ENCODE data around the gene RNF208. TPM values are rescaled to one million over a fixed set of nuclear protein-coding genes. Genes with fewer than 3 reads are reported as not detected.

Gene RNF208
- total RNA-seq = 0.16 and 0.85 TPM in 2 replicates

GRCh38 chr9:137222190-137223077 lies at the start of gene RNF208:
Gene RNF208, minus strand, starts transcription at chr9:137222240. Its CDS starts 1,028 bp downstream, at chr9:137221212.

GRCh38 chr9:137254624-137255447 lies 32.8 kb upstream of the RNF208 start, which contains the start of gene NELFB:
Gene NELFB, plus strand, starts transcription at chr9:137255327.

GRCh38 chr9:137251194-137251461 lies 29.1 kb upstream of the RNF208 start, which contains the start of gene STPG3:
Gene STPG3, plus strand, starts transcription at chr9:137251286. Its CDS starts 1 bp downstream, at chr9:137251287.

GRCh38 chr9:137240841-137241489 lies 18.9 kb upstream of the RNF208 start, which contains the start of gene TUBB4B:
Gene TUBB4B, plus strand, starts transcription at chr9:137241287. Its CDS starts 74 bp downstream, at chr9:137241361.

GRCh38 chr9:137230705-137231371 lies 8.8 kb upstream of the RNF208 start, which contains the start of gene SLC34A3:
Gene SLC34A3, plus strand, starts transcription at chr9:137230901. Its CDS starts 802 bp downstream, at chr9:137231703.

GRCh38 chr9:137227054-137227852 lies 5.2 kb upstream of the RNF208 start, which contains the start of gene RNF224:
Gene RNF224, plus strand, starts transcription at chr9:137227502. Its CDS starts 834 bp downstream, at chr9:137228336.

GRCh38 chr9:137224830-137225694 lies 3.0 kb upstream of the RNF208 start, which contains the start of gene CYSRT1:
Gene CYSRT1, plus strand, starts transcription at chr9:137225174. Its CDS starts 448 bp downstream, at chr9:137225622.

GRCh38 chr9:137205126-137206069 lies 16.6 kb downstream of the RNF208 start, which contains the start of the genes NDOR1 and TMEM203:
Gene NDOR1, plus strand, starts transcription at chr9:137205700. Its CDS starts 78 bp downstream, at chr9:137205778.
Gene TMEM203, minus strand, starts transcription at chr9:137205648. Its CDS starts 234 bp downstream, at chr9:137205414.

GRCh38 chr9:137200311-137201204 lies 21.5 kb downstream of the RNF208 start, which contains the start of gene TPRN:
Gene TPRN, minus strand, starts transcription at chr9:137200741. Its CDS starts 30 bp downstream, at chr9:137200711.

GRCh38 chr9:137188490-137189296 lies 33.3 kb downstream of the RNF208 start, which contains the start of the genes ANAPC2 and SSNA1:
Gene ANAPC2, minus strand, starts transcription at chr9:137188560. Its CDS starts 28 bp downstream, at chr9:137188532.
Gene SSNA1, plus strand, starts transcription at chr9:137188676. Its CDS starts 51 bp downstream, at chr9:137188727.

Other genes with a start within 250 kb of the RNF208 start
- gene PTGDS, start 244.7 kb downstream of the RNF208 start, total RNA-seq = 16.9 and 20.2 TPM in 2 replicates
- gene LCNL1, start 239.2 kb downstream of the RNF208 start, total RNA-seq = 2.4 and 3.5 TPM in 2 replicates
- 7.3 and 8.5 TPM in 2 replicates for gene PAXX, start 229.8 kb downstream of the RNF208 start, total RNA-seq
- gene CLIC3, start 225.7 kb downstream of the RNF208 start, total RNA-seq = 0.32 and 2.4 TPM in 2 replicates
- gene ABCA2, start 194.0 kb downstream of the RNF208 start, total RNA-seq = 11.9 and 15.1 TPM in 2 replicates
- gene FUT7, start 190.2 kb downstream of the RNF208 start, total RNA-seq = not detected in 2 replicates
- gene NPDC1, start 176.1 kb downstream of the RNF208 start, total RNA-seq = 4.7 and 6.9 TPM in 2 replicates
- not detected in 2 replicates for gene ENTPD2, start 168.2 kb downstream of the RNF208 start, total RNA-seq
- 1.6 and 1.8 TPM in 2 replicates for gene SAPCD2, start 151.7 kb downstream of the RNF208 start, total RNA-seq
- 32.5 and 40.4 TPM in 2 replicates for gene UAP1L1, start 144.7 kb downstream of the RNF208 start, total RNA-seq
- gene MAN1B1, start 135.3 kb downstream of the RNF208 start, total RNA-seq = 81.1 and 82.9 TPM in 2 replicates
- 68.4 and 81.5 TPM in 2 replicates for gene DPP7, start 107.5 kb downstream of the RNF208 start, total RNA-seq
- gene GRIN1, start 83.1 kb downstream of the RNF208 start, total RNA-seq = 0.12 TPM in 1 of 2 replicates, not detected in the other
- gene LRRC26, start 52.2 kb downstream of the RNF208 start, total RNA-seq = not detected in 2 replicates
- gene TMEM210, start 50.2 kb downstream of the RNF208 start, total RNA-seq = not detected in 2 replicates
- gene ANAPC2, start 33.7 kb downstream of the RNF208 start, total RNA-seq = 23.5 and 23.8 TPM in 2 replicates
- gene SSNA1, start 33.6 kb downstream of the RNF208 start, total RNA-seq = 46.1 and 55.9 TPM in 2 replicates
- 8.9 and 9.4 TPM in 2 replicates for gene TPRN, start 21.5 kb downstream of the RNF208 start, total RNA-seq
- gene TMEM203, start 16.6 kb downstream of the RNF208 start, total RNA-seq = 32.1 and 32.4 TPM in 2 replicates
- gene NDOR1, start 16.5 kb downstream of the RNF208 start, total RNA-seq = 5.1 and 6.8 TPM in 2 replicates
- 0.32 and 0.73 TPM in 2 replicates for gene CYSRT1, start 2.9 kb upstream of the RNF208 start, total RNA-seq
- 0.16 TPM in 1 of 2 replicates, not detected in the other for gene RNF224, start 5.3 kb upstream of the RNF208 start, total RNA-seq
- gene SLC34A3, start 8.7 kb upstream of the RNF208 start, total RNA-seq = under 0.01 TPM in 1 of 2 replicates, not detected in the other
- gene TUBB4B, start 19.0 kb upstream of the RNF208 start, total RNA-seq = 123 and 132 TPM in 2 replicates
- not detected in 2 replicates for gene STPG3, start 29.0 kb upstream of the RNF208 start, total RNA-seq
- 56.8 and 59.1 TPM in 2 replicates for gene NELFB, start 33.1 kb upstream of the RNF208 start, total RNA-seq
- gene TOR4A, start 55.5 kb upstream of the RNF208 start, total RNA-seq = 4.9 and 6.8 TPM in 2 replicates
- gene NRARP, start 80.0 kb upstream of the RNF208 start, total RNA-seq = not detected in 2 replicates
- 8.1 and 13.5 TPM in 2 replicates for gene EXD3, start 200.9 kb upstream of the RNF208 start, total RNA-seq
- gene NOXA1, start 201.2 kb upstream of the RNF208 start, total RNA-seq = 0.49 and 0.65 TPM in 2 replicates
- gene ENTPD8, start 219.1 kb upstream of the RNF208 start, total RNA-seq = not detected in 2 replicates
- gene NSMF, start 237.1 kb upstream of the RNF208 start, total RNA-seq = 34.6 and 39.1 TPM in 2 replicates

All from hair follicle dermal papilla cell (primary cell).